Urinary bladder (tissue), 4 donors: ENCODE data around the gene ZNF684. TPM values are rescaled to one million over a fixed set of nuclear protein-coding genes. Genes with fewer than 3 reads are reported as not detected.
A peak's percentile ranks its signal among the peaks of the same experiment; 100 is the strongest.
"Not testable (repeated sequence)": the region's sequence is repeated elsewhere in the genome, so short reads cannot be mapped to it uniquely, and the experiment has no call there.

Source experiments
- DNase-seq: peaks from one replicate; pipeline ENCODE4 v3.0.0-alpha.2; 2015; ENCODE audit errors: extremely low spot score
- H3K27ac ChIP-seq: one replicate; pipeline ENCODE4 v1.5.1; 2013; ENCODE audit warnings: low read depth, mild to moderate bottlenecking, moderate library complexity
- H3K36me3 ChIP-seq: one replicate; pipeline ENCODE4 v1.6.1; 2013; ENCODE audit warnings: mild to moderate bottlenecking, moderate library complexity; ENCODE audit not compliant: insufficient read depth
- H3K4me1 ChIP-seq: one replicate; pipeline ENCODE4 v1.6.1; 2013; ENCODE audit warnings: mild to moderate bottlenecking, moderate library complexity; ENCODE audit not compliant: insufficient read depth
- H3K4me3 ChIP-seq: one replicate; pipeline ENCODE4 v1.5.1; 2013; ENCODE audit warnings: low read depth, low read length
- WGBS: extraction: QIAGEN DNeasy Blood & Tissue Kit; methylation state at CpG from one replicate; pipeline ENCODE4 v1.1.7; 2013; 5-methylcytosine and 5-hydroxymethylcytosine counted together
- polyA plus RNA-seq: library from polyadenylated mRNA; stranded (reverse); fragments of 200-250 nt; gene quantifications from one replicate; pipeline ENCODE4 v1.2.3, GENCODE V29; 2013
- total RNA-seq: library from RNA; depleted of rRNA; stranded (reverse); fragments of >200 nt; gene quantifications from one replicate; pipeline ENCODE4 v1.2.3, GENCODE V29; 2014
- donor health status: healthy with polysubstance abuse.
- donor health status: healthy.

Gene ZNF684
- total and polyA plus RNA-seq, 2 donors, result 3.2 to 9.9 TPM

DNA sequence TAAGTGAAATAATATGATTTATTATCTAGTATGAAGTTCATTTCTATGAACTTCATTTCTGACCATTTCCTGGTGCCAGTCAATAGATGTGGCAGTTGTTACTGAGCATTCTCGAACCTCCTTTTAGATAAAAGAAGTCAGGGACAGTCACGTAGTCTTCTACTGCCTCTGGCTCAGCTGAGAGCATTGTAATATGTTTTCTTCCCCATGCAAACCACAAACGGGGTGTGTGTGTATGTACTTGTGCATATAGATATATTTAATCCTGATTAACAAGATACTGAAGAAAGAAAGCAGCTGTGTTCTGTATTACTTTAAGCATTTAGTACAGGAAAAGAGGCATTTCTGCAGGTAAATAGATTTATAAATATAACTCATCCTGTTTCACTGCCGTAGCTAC, 21.6 kb downstream of the ZNF684 start:
- H3K36me3 ChIP-seq, result no peaks in the 10 kb centered on the region
- DNase-seq, result no peak
- WGBS, result 48% methylated on average over 4 of the region's 4 CpGs
- H3K4me3 ChIP-seq, result no peak overlapping the region
- no peak overlapping the region for H3K27ac ChIP-seq
- H3K4me1 ChIP-seq, result no peaks in the 10 kb centered on the region

DNA sequence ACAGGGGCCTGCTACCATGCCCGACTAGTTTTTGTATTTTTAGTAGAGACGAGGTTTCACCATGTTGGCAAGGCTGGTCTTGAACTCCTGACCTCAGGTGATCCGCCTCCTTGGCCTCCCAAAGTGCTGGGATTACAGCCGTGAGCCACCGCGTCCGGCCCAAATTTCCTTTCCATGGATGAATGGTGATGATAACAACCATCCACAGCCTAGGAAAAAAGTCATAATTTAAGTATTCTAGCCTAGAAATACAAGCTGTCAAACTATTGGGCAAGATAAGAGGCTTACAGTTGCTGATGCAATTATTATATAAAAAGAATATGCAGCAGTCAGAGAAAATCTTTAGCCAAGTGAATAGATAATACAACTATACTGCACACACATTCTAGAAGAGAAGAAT, 23.4 kb downstream of the ZNF684 start:
- not testable (repeated sequence) for H3K36me3 ChIP-seq
- 70% methylated on average over 7 of the region's 7 CpGs for WGBS

DNA sequence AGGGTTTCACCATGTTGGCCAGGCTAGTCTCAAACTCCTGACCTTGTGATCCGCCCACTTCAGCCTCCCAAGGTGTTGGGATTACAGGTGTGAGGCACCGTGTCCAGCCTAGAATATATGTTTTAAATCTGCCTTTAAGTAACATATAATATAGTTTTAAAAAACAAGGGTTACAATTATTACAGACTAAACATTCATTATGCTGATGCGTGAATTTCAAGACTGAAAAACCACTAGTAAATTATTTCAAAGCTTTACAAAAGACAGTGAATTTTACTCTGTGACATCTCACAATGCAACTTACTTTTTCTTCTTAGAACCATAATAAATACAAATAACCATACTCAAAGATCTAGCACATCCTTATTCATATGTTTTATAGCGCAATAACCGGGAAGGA, 24.7 kb downstream of the ZNF684 start:
- H3K36me3 ChIP-seq, result no peaks in the 10 kb centered on the region
- H3K4me3 ChIP-seq, result no peak overlapping the region
- no peak overlapping the region for H3K27ac ChIP-seq
- WGBS, result 90% methylated on average over 5 of the region's 5 CpGs
- H3K4me1 ChIP-seq, result no peaks in the 10 kb centered on the region
- no peak for DNase-seq

More for the DNA sequence above, 23.4 kb downstream of the ZNF684 start:
- DNase-seq, H3K4me1 ChIP-seq, H3K4me3 ChIP-seq, H3K27ac ChIP-seq: not testable (repeated sequence)

- H3K4me1 ChIP-seq, H3K36me3 ChIP-seq, H3K4me3 ChIP-seq, H3K27ac ChIP-seq, DNase-seq: not testable (repeated sequence)
- 84% methylated on average over 1 of the region's 1 CpG for WGBS
These were observed 26.8 kb downstream of the ZNF684 start for GRCh38 chr1:40558241-40558640.

GRCh38 chr1:40562185-40562584, 30.7 kb downstream of the ZNF684 start:
- H3K36me3 ChIP-seq, result no peaks in the 10 kb centered on the region
- no peak overlapping the region for H3K4me3 ChIP-seq
- 81% methylated on average over 2 of the region's 2 CpGs for WGBS
- no peaks in the 10 kb centered on the region for H3K4me1 ChIP-seq
- no peak for DNase-seq
- H3K27ac ChIP-seq, result no peak overlapping the region

- H3K27ac ChIP-seq, result no peak overlapping the region
- no peak for DNase-seq
These were observed 31.8 kb downstream of the ZNF684 start for GRCh38 chr1:40563266-40563665.

DNA sequence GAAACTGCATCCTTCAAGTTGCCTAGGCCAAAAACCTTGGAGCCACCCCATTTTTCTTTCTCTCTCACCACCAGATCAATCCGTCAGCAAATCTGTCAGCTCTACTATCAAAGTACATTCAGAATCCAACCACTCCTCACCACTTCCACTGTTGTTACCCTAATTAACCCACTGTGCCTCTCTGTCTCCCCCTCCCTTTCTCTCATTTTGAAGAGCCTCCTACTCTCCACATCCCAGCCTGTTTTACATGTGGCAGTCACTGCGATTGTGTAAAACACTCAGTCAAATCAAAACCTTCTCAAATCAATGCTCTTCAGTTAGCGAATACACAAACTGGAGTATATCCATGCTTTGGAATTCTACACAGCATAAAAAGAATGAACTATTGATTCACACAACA, 33.1 kb downstream of the ZNF684 start:
- DNase-seq, result no peak
- 75% methylated on average over 3 of the region's 3 CpGs for WGBS
- H3K27ac ChIP-seq, result no peak overlapping the region
- H3K4me1 ChIP-seq, result no peaks in the 10 kb centered on the region
- H3K36me3 ChIP-seq, result no peaks in the 10 kb centered on the region
- H3K4me3 ChIP-seq, result no peak overlapping the region

More at GRCh38 chr1:40563266-40563665, 31.8 kb downstream of the ZNF684 start:
- H3K4me3 ChIP-seq, result no peak overlapping the region
- H3K4me1 ChIP-seq, result no peaks in the 10 kb centered on the region
- no peaks in the 10 kb centered on the region for H3K36me3 ChIP-seq
- 77% methylated on average over 4 of the region's 4 CpGs for WGBS

DNA sequence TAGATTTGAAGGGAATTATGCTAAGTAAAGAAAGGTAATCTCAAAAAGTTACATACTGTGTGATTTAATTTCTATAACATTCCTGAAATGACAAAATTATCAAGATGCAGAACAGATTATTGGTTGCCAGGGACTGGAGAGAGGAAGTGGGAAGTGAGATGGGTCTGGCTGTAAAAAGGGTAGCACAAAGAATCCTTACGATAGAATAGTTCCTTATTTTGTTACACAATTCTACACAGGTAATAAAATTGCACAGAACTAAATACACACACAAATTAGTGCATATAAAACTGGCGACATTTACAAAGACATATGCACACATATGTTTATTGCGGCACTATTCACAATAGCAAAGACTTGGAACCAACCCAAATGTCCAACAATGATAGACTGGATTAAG, 33.5 kb downstream of the ZNF684 start:
- Histone ChIP-seq H3K4me3 (no peak overlapping the region), H3K36me3 (no peaks in the 10 kb centered on the region), H3K27ac (no peak overlapping the region), H3K4me1 (no peaks in the 10 kb centered on the region)
- DNase-seq, result no peak
- WGBS, result 87% methylated on average over 3 of the region's 3 CpGs

GRCh38 chr1:40567825-40568224, 36.4 kb downstream of the ZNF684 start:
- H3K4me1 ChIP-seq, result no peaks in the 10 kb centered on the region
- H3K27ac ChIP-seq, result no peak overlapping the region
- WGBS, result 85% methylated on average over 1 of the region's 1 CpG
- no peak overlapping the region for H3K4me3 ChIP-seq
- no peak for DNase-seq
- no peaks in the 10 kb centered on the region for H3K36me3 ChIP-seq

DNA sequence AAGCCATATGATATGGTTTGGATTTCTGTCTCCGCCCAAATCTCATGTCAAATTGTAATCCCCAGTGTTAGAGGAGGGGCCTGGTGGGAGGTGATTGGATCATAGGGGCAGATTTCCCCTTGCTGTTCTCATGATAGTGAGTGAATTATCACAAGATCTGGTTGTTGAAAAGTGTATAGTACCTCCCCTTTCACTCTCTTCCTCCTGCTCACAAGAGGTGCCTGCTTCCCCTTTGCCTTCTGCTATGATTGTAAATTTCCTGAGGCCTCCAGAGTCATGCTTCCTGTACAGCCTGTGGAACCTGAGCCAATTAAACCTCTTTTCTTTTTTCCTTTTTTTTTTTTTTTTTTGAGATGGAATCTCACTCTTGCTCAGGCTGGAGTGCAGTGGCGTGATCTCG, 43.4 kb downstream of the ZNF684 start:
- not testable (repeated sequence) for H3K36me3 ChIP-seq, H3K4me3 ChIP-seq, H3K27ac ChIP-seq, DNase-seq, H3K4me1 ChIP-seq
- 68% methylated on average over 3 of the region's 3 CpGs for WGBS

- H3K4me1 ChIP-seq, result no peaks in the 10 kb centered on the region
- H3K36me3 ChIP-seq, result no peaks in the 10 kb centered on the region
- no peak for DNase-seq
- H3K27ac ChIP-seq, result no peak overlapping the region
- H3K4me3 ChIP-seq, result no peak overlapping the region
These were observed 43.9 kb downstream of the ZNF684 start for GRCh38 chr1:40575336-40575735.

DNA sequence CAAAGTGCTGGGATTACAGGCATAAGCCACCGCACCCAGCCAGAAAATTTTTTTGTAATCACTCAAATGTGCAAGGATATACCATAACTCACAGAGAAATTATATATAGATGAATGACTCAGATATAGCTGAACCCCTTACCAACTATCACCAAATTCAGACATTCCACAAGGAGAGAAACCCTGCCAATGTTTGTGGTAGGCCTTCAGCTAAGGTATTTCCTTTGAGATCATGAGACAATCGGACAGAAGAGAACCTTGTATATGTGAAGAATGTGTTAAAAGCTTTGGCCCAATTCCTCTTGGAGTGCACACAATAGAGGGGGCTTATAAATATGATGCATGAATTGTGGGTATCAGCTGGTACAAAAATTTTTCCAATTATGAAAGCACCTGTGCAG, 50.7 kb downstream of the ZNF684 start:
- Histone ChIP-seq H3K27ac (no peak overlapping the region), H3K4me1 (no peaks in the 10 kb centered on the region), H3K36me3 (no peaks in the 10 kb centered on the region), H3K4me3 (no peak overlapping the region)
- WGBS, result 88% methylated on average over 2 of the region's 2 CpGs
- no peak for DNase-seq

GRCh38 chr1:40583980-40584379, 52.5 kb downstream of the ZNF684 start:
- H3K4me3 ChIP-seq, result no peak overlapping the region
- no peak overlapping the region for H3K27ac ChIP-seq
- no peaks in the 10 kb centered on the region for H3K4me1 ChIP-seq
- H3K36me3 ChIP-seq, result no peaks in the 10 kb centered on the region
- DNase-seq, result no peak
- 79% methylated on average over 6 of the region's 6 CpGs for WGBS

DNA sequence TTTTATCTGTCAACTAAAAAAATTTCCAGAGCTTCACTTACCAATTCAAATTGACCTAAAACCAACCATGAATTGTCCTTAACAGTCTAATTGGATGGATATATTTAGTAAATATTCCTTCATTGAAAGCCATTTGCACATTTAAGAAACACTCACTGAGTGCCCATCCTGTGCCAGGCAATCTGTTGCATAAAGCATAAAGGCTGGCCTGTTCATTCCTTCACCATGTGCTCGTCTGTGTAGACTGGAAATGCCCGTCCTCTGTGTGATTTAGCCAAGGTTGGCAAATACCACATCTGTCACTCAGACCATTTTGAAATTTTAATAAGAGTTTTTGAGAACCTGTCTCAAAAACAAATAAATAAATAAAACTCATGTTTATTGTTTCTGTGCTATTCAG, 57.1 kb downstream of the ZNF684 start:
- 83% methylated on average over 2 of the region's 2 CpGs for WGBS
- no peaks in the 10 kb centered on the region for H3K36me3 ChIP-seq
- no peak for DNase-seq

DNA sequence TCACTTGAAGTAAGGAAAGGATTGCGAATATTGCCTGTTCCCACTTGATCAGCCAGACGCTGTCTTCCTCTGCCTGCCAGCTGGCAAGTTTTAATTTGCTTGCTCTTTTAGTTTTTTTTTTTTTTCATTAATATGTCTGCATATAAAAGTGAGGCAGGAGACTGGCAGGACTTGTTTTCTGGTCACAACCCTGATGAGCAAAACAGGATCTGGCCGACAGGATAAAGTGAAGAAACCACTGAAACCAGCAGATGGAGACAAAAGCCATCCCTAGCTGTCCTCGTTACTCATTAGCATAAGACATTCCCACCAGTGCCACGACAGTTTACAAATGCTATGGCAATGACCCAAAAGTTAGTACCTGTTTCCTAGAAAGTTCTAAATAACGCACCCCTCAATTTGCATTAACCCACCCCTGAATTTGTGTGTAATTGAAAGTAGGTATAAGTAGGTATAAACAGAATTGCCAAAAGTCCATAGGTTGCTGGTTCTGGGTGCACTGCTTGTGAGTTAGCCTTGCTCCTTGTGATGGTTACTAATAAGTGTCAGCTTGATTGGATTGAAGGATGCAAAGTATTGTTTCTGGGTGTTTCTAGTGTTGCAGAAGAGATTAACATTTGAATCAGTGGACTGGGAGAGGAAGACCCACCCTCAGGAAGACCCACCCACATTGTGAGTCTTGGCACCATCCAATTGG, 60.8 kb downstream of the ZNF684 start:
- no peaks in the 10 kb centered on the region for H3K4me1 ChIP-seq
- no peaks in the 10 kb centered on the region for H3K36me3 ChIP-seq
- DNase-seq, result peak; percentile 23
- H3K27ac ChIP-seq, result no peak overlapping the region
- WGBS, result 39% methylated on average over 6 of the region's 6 CpGs
- no peak overlapping the region for H3K4me3 ChIP-seq

More for the DNA sequence above, 57.1 kb downstream of the ZNF684 start:
- H3K27ac ChIP-seq, result no peak overlapping the region
- no peaks in the 10 kb centered on the region for H3K4me1 ChIP-seq
- no peak overlapping the region for H3K4me3 ChIP-seq
